H1 (cell line): Measurements from ENCODE around the gene PPP1CB. TPM values are rescaled to one million over a fixed set of nuclear protein-coding genes. Genes with fewer than 3 reads are reported as not detected.

ENCODE experiments used
- ASH2L ChIP-seq: fragments of 200-600, 300-600 bp; sonication (generic); IDR thresholded peaks from one replicate; pipeline ENCODE4 v1.7.1; 2017; ENCODE audit warnings: low read length
- BRCA1 ChIP-seq: IDR thresholded peaks from 2 replicates; pipeline ENCODE4 v1.6.1; 2012; ENCODE audit warnings: low read depth, low read length, improper control_type of control experiment
- CHD1 ChIP-seq: IDR thresholded peaks from 2 replicates; pipeline ENCODE4 v1.6.1; 2012; ENCODE audit warnings: low read depth, low read length, improper control_type of control experiment
- EZH2 ChIP-seq: fragments of 200-600 bp; sonication (generic); IDR thresholded peaks from 2 replicates; pipeline ENCODE4 v1.7.1; 2012; ENCODE audit warnings: low read depth, mild to moderate bottlenecking, moderate library complexity, low read length, inconsistent platforms; ENCODE audit not compliant: severe bottlenecking
- HDAC2 ChIP-seq, 2 experiments: fragments of 300-600 bp in 1 of 2; sonication (generic) in 1 of 2; IDR thresholded peaks; 2 replicates each; pipeline ENCODE4 v1.6.1; 2011 to 2012; ENCODE audit warnings: low read depth in 2 of 2, low read length in 2 of 2, mild to moderate bottlenecking in 2 of 2, moderate library complexity in 2 of 2, borderline replicate concordance in 1 of 2, inconsistent platforms in 1 of 2
- POLR2A ChIP-seq, 2 experiments: IDR thresholded peaks; 1 replicate in 1 of 2; 2 replicates in 1 of 2; pipeline ENCODE4 v1.6.1; 2011; ENCODE audit warnings: low read depth in 2 of 2, low read length in 2 of 2, mild to moderate bottlenecking in 2 of 2; ENCODE audit errors: control extremely low read depth in 1 of 2
- RFX5 ChIP-seq: IDR thresholded peaks from 2 replicates; pipeline ENCODE4 v1.6.1; 2011; ENCODE audit warnings: low read depth, low read length, improper control_type of control experiment, borderline replicate concordance
- SP4 ChIP-seq: IDR thresholded peaks from 2 replicates; pipeline ENCODE4 v1.6.1; 2012; ENCODE audit warnings: low read length, inconsistent platforms
- polyA plus RNA-seq, 7 experiments: library from polyadenylated mRNA; depleted of rRNA in 3 of 7; stranded (reverse) in 5 of 7; unstranded in 2 of 7; fragments of >200 nt in 5 of 7; fragments of 200-250 nt in 2 of 7; gene quantifications; 1 replicate in 5 of 7; 2 replicates in 1 of 7; 4 replicates in 1 of 7; pipeline versions ENCODE4 v1.2.1 to v1.2.3, GENCODE V29; 2011 to 2013; ENCODE audit warnings: missing spikeins in 2 of 7, mixed read lengths in 2 of 7
- total RNA-seq: library from RNA; stranded (reverse); fragmentation: NEBNext Ultra II Directional; extraction: Animal tissue kit (Norgen Biotek cat#: 25700); gene quantifications from 2 replicates; pipeline ENCODE4 v1.2.1, GENCODE V29; 2021
- TF ChIP-seq, protein P1 (sequence below): fragments of 300-600 bp; sonication (generic); IDR thresholded peaks from 2 replicates; pipeline ENCODE4 v1.7.1; 2012; ENCODE audit warnings: low read length, moderate library complexity, mild to moderate bottlenecking, inconsistent platforms; ENCODE audit not compliant: insufficient replicate concordance

PPP1CB gene
- total and polyA plus RNA-seq, 2 of the 8 experiments (the other 6 are each of a cell fraction or from before 2014, with no cell fraction given): 30.7 to 158 TPM

DNA sequence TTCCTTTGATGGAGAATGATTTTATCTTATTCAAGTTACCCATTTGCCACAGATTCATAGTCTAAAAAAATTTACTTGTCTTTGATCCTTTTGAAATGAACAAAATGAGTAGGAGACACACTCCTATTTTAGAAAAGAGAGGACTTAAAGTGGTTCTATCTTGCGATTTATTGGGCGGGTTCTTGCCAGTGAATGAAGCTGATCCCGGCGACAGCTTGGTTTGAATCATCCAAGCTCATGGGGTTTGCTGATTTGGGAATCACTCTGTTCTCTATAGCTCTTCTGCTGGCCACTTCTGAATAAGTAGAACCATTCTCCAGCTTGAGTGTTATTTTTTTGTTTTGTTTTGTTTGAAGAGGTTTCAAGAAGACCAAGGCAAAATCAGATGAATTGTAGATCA is 25.5 kb upstream of the PPP1CB start (continued):
- TF ChIP-seq, protein P1, sequence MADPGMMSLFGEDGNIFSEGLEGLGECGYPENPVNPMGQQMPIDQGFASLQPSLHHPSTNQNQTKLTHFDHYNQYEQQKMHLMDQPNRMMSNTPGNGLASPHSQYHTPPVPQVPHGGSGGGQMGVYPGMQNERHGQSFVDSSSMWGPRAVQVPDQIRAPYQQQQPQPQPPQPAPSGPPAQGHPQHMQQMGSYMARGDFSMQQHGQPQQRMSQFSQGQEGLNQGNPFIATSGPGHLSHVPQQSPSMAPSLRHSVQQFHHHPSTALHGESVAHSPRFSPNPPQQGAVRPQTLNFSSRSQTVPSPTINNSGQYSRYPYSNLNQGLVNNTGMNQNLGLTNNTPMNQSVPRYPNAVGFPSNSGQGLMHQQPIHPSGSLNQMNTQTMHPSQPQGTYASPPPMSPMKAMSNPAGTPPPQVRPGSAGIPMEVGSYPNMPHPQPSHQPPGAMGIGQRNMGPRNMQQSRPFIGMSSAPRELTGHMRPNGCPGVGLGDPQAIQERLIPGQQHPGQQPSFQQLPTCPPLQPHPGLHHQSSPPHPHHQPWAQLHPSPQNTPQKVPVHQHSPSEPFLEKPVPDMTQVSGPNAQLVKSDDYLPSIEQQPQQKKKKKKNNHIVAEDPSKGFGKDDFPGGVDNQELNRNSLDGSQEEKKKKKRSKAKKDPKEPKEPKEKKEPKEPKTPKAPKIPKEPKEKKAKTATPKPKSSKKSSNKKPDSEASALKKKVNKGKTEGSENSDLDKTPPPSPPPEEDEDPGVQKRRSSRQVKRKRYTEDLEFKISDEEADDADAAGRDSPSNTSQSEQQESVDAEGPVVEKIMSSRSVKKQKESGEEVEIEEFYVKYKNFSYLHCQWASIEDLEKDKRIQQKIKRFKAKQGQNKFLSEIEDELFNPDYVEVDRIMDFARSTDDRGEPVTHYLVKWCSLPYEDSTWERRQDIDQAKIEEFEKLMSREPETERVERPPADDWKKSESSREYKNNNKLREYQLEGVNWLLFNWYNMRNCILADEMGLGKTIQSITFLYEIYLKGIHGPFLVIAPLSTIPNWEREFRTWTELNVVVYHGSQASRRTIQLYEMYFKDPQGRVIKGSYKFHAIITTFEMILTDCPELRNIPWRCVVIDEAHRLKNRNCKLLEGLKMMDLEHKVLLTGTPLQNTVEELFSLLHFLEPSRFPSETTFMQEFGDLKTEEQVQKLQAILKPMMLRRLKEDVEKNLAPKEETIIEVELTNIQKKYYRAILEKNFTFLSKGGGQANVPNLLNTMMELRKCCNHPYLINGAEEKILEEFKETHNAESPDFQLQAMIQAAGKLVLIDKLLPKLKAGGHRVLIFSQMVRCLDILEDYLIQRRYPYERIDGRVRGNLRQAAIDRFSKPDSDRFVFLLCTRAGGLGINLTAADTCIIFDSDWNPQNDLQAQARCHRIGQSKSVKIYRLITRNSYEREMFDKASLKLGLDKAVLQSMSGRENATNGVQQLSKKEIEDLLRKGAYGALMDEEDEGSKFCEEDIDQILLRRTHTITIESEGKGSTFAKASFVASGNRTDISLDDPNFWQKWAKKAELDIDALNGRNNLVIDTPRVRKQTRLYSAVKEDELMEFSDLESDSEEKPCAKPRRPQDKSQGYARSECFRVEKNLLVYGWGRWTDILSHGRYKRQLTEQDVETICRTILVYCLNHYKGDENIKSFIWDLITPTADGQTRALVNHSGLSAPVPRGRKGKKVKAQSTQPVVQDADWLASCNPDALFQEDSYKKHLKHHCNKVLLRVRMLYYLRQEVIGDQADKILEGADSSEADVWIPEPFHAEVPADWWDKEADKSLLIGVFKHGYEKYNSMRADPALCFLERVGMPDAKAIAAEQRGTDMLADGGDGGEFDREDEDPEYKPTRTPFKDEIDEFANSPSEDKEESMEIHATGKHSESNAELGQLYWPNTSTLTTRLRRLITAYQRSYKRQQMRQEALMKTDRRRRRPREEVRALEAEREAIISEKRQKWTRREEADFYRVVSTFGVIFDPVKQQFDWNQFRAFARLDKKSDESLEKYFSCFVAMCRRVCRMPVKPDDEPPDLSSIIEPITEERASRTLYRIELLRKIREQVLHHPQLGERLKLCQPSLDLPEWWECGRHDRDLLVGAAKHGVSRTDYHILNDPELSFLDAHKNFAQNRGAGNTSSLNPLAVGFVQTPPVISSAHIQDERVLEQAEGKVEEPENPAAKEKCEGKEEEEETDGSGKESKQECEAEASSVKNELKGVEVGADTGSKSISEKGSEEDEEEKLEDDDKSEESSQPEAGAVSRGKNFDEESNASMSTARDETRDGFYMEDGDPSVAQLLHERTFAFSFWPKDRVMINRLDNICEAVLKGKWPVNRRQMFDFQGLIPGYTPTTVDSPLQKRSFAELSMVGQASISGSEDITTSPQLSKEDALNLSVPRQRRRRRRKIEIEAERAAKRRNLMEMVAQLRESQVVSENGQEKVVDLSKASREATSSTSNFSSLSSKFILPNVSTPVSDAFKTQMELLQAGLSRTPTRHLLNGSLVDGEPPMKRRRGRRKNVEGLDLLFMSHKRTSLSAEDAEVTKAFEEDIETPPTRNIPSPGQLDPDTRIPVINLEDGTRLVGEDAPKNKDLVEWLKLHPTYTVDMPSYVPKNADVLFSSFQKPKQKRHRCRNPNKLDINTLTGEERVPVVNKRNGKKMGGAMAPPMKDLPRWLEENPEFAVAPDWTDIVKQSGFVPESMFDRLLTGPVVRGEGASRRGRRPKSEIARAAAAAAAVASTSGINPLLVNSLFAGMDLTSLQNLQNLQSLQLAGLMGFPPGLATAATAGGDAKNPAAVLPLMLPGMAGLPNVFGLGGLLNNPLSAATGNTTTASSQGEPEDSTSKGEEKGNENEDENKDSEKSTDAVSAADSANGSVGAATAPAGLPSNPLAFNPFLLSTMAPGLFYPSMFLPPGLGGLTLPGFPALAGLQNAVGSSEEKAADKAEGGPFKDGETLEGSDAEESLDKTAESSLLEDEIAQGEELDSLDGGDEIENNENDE: no peak
- TF ChIP-seq CHD1 (no peak), ASH2L (no peak), SP4 (no peak), EZH2 (no peak), HDAC2 (IDR thresholded peaks at IDR 0.05; ENCODE audit: borderline replicate concordance in 1 of 2, low read depth in 2 of 2, low read length in 2 of 2) (no peak), RFX5 (no peak), POLR2A (IDR thresholded peaks at IDR 0.05; ENCODE audit: control extremely low read depth in 1 of 2, low read depth in 2 of 2, low read length in 2 of 2) (no peak), BRCA1 (no peak)
